Measurements from ENCODE around the gene KCNH1.

KCNH1 gene

DNA sequence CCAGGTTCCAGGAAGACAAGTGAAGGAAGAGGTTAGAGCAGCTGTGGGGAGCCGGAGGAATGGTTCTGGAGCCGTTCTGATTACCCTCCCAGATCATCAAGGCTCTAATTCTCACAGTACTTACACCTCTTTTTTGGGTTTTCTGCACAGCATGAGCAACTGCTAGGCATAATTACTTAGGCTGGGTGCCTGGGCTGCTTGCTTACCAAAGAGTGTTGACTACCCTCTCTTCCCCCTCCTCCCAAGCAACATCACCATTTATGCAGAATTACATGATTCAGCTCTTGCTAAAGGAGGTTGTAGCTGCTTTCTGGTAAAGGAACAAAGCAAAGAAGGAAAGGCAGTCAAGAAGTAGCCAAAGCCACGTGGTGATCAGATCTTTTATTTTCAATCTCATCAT lies 397.2 kb downstream of the KCNH1 start:
- Mint-ChIP-seq H3K27ac (no peak overlapping the region), H3K9me3 (peaks cover 2% of the 10 kb centered on the region), H3K4me1 (no peaks in the 10 kb centered on the region), H3K4me3 (no peak overlapping the region), H3K36me3 (peaks cover 3% of the 10 kb centered on the region), H3K27me3 (peaks cover 16% of the 10 kb centered on the region)
- DNase-seq (ENCODE audit: low spot score in 2 of 2) (no peak), ATAC-seq (ENCODE audit: low read depth) (no peak)

DNA sequence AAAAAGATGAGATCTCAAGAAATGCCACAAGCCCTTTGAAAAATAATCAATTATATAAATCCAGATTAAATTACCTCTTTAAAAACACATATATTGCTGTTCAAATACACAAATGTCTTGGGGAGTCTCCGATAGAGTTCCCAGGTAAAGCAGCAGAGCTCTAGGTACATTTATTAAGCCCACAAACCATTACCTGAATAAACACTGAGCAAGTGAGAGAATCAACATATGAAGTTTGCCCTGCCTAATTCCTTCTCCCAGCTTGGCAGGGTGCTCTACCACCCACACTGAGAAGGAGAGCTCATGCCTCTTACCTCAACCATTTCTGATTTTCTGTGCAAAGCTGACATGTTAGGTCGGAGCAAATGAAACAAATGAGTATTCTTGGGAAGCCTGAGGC lies 402.4 kb downstream of the KCNH1 start:
- Mint-ChIP-seq H3K27me3 (peaks cover 7% of the 10 kb centered on the region), H3K4me1 (no peaks in the 10 kb centered on the region), H3K4me3 (no peak overlapping the region), H3K36me3 (no peaks in the 10 kb centered on the region), H3K27ac (no peak overlapping the region), H3K9me3 (no peaks in the 10 kb centered on the region)
- DNase-seq (ENCODE audit: low spot score in 2 of 2) = no peak
- ATAC-seq (ENCODE audit: low read depth) = no peak

DNA sequence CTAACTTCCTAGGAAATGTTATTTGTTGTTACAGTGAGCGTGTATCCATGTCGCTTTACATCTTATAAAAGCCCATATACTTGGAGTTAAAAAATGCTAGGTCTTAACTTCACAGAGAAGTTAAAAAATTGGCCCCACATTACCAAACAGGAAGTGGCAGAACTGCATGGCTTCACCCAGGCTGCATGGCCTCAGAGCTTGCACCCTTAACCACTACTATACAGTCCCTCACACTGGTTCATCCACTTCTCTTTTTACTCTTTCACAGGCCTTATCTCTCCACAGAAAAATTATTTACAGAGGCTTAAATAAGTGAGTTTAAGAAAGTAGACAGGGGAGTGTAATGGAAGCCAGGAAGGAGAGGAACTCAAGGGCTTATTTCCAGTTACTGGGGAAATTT lies 402.8 kb downstream of the KCNH1 start:
- no peak overlapping the region for H3K4me3 Mint-ChIP-seq

DNA sequence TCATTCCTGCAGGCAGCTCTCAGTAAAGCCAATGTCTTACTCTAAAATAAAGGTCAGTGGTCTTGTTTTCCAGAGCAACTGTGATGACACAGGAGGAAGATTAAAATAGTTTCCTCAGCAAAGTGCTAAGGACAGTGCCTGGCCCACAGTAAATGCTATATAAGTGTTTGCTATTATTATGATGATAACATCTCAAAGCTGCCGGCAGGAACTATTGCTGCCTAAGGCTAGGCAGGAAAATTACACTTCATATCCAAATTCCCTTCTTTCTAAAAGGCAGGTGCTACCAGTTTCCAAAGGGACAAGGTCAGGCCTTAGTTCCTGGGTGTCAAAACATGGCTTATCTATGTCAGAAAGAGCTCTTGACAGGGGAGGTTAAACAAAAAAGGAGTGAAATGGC lies 403.9 kb downstream of the KCNH1 start:
- Mint-ChIP-seq H3K36me3 (no peaks in the 10 kb centered on the region), H3K27ac (no peak overlapping the region), H3K4me1 (no peaks in the 10 kb centered on the region), H3K9me3 (no peaks in the 10 kb centered on the region), H3K4me3 (no peak overlapping the region), H3K27me3 (peaks cover 3% of the 10 kb centered on the region)
- DNase-seq (ENCODE audit: low spot score in 2 of 2) (no peak), ATAC-seq (ENCODE audit: low read depth) (no peak)

More for the DNA sequence above, 402.8 kb downstream of the KCNH1 start:
- Mint-ChIP-seq H3K4me1 (no peaks in the 10 kb centered on the region), H3K27ac (no peak overlapping the region), H3K27me3 (peaks cover 7% of the 10 kb centered on the region), H3K9me3 (no peaks in the 10 kb centered on the region), H3K36me3 (no peaks in the 10 kb centered on the region)
- ATAC-seq (ENCODE audit: low read depth) (no peak), DNase-seq (ENCODE audit: low spot score in 2 of 2) (no peak)

DNA sequence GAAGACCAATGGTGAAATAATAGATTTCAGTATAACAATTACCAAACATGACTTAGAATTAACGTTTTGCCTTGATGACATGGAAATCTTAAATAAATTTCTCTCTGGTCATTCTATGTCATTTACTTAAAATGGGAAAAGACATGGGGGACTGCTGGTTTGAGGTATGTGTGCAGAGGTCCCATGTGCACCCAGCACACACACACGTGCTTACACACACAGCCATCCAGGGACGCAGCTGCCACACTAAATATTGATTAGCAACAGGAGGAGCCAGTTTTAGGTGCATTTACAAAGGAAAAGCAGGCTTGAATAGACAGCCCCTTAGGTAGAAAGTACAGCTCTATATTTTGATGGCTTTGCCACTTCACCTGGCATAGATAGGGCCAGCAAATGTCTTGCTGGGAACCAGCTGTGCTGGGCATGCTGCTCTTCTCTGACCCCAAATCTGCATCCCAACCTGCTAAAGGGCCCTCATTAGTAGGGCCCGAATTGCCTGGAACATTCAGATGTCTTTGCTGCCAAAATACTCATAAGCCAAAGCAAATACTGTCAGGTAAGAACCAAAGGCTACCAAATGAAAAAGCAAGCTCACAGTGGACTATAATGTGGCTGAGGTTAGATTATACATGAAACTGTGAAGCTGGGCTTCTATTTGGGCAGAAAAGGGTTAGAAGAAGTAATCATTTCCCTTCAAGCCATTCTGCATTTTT lies 405.4 kb downstream of the KCNH1 start:
- peaks cover 2% of the 10 kb centered on the region for H3K27me3 Mint-ChIP-seq
- H3K9me3 Mint-ChIP-seq = no peaks in the 10 kb centered on the region
- no peak overlapping the region for H3K4me3 Mint-ChIP-seq
- DNase-seq (ENCODE audit: low spot score in 2 of 2) (no peak), ATAC-seq (ENCODE audit: low read depth) (no peak)
- no peaks in the 10 kb centered on the region for H3K4me1 Mint-ChIP-seq
- no peaks in the 10 kb centered on the region for H3K36me3 Mint-ChIP-seq
- no peak overlapping the region for H3K27ac Mint-ChIP-seq

DNA sequence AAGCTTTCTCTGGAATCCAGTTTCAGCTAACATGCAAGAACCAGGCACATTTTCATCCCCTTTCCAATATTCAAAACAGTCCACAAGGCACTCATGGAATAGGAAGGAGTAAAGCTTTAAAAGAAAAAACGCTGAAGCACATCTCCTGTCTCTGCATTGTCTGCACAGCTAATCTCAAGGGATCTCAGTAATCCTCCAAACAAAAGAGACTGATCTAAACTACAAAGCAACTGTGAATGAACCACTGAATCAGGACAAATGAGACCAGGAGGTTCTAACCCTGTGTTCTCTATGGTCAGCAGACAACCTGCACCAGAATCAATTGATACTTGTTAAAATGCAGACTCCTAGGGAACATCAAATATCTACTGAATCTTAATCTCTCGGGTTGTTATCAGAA lies 406.2 kb downstream of the KCNH1 start:
- Mint-ChIP-seq H3K4me1 (no peaks in the 10 kb centered on the region), H3K4me3 (no peak overlapping the region), H3K36me3 (no peaks in the 10 kb centered on the region), H3K27me3 (peaks cover 2% of the 10 kb centered on the region), H3K27ac (no peak overlapping the region), H3K9me3 (no peaks in the 10 kb centered on the region)
- ATAC-seq (ENCODE audit: low read depth) (no peak), DNase-seq (ENCODE audit: low spot score in 2 of 2) (no peak)

DNA sequence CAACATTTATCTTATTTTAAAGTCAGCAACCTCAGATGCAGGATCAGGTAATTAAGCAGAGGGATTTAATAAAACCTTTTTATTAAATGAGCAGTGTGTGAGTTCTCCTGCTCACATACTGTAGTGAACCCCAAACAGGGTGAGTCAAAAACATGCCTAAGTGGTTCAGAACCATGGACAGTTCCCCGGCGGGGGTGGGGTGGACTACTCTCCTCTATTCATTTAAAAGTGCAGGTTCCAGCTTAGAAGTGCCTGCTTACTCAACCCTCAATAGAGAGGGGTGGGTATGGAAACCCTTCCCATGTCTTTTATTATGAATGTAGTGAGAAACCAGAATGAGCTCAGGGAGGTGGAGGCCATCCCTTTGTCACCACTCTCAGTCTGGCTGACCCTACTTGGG lies 407.3 kb downstream of the KCNH1 start:
- no peaks in the 10 kb centered on the region for H3K36me3 Mint-ChIP-seq
- DNase-seq (ENCODE audit: low spot score in 2 of 2) = peak in 1 of 2 donors; percentile 10
- no peak overlapping the region for H3K4me3 Mint-ChIP-seq
- no peaks in the 10 kb centered on the region for H3K9me3 Mint-ChIP-seq
- no peaks in the 10 kb centered on the region for H3K4me1 Mint-ChIP-seq
- H3K27me3 Mint-ChIP-seq = peaks cover 2% of the 10 kb centered on the region
- no peak for ATAC-seq (ENCODE audit: low read depth)
- H3K27ac Mint-ChIP-seq = no peak overlapping the region

DNA sequence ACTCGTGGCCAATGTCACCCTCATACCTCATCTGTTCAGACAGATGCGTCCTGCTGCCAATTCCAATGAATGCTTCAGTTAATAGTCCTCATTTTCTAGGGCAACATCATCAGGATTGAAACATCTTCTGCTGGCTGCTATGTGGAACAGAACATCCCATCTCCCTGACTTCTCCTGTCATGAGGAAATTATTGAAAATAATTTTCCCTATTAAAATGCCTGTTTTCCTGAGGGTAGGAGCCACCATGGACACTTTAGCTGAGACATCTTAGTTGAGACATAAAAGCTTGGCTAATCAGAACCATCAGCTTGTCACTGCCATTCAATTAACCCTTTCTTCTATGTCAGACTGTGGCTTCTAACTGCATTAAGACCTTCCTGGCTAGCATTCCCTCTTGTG lies 409.2 kb downstream of the KCNH1 start:
- H3K9me3 Mint-ChIP-seq = no peaks in the 10 kb centered on the region
- peaks cover 2% of the 10 kb centered on the region for H3K27me3 Mint-ChIP-seq
- DNase-seq (ENCODE audit: low spot score in 2 of 2) (no peak), ATAC-seq (ENCODE audit: low read depth) (no peak)
- no peaks in the 10 kb centered on the region for H3K4me1 Mint-ChIP-seq
- H3K27ac Mint-ChIP-seq = no peak overlapping the region
- no peak overlapping the region for H3K4me3 Mint-ChIP-seq
- no peaks in the 10 kb centered on the region for H3K36me3 Mint-ChIP-seq

DNA sequence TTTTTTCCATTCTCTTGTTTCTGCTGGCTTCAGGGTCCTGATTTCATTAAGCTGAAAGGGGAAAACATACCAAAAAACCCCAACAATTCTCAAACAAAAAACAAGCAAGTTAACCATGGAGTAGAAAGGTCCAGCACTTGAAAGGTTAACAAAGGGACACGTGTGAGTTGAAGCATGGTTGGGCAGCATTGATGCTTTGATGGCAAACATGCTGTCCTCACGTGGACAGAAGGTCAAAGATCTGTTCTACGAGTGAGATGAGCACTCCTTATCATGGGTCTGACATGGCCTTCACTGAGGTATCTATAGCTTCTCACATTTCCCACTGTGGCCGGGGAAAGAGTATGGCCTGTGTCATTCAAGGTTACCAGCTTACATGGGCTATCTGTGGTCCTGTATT lies 410.3 kb downstream of the KCNH1 start:
- no peak for ATAC-seq (ENCODE audit: low read depth)
- Mint-ChIP-seq H3K27me3 (peaks cover 2% of the 10 kb centered on the region), H3K9me3 (no peaks in the 10 kb centered on the region), H3K4me1 (no peaks in the 10 kb centered on the region), H3K27ac (no peak overlapping the region), H3K4me3 (no peak overlapping the region), H3K36me3 (no peaks in the 10 kb centered on the region)
- no peak for DNase-seq (ENCODE audit: low spot score in 2 of 2)

DNA sequence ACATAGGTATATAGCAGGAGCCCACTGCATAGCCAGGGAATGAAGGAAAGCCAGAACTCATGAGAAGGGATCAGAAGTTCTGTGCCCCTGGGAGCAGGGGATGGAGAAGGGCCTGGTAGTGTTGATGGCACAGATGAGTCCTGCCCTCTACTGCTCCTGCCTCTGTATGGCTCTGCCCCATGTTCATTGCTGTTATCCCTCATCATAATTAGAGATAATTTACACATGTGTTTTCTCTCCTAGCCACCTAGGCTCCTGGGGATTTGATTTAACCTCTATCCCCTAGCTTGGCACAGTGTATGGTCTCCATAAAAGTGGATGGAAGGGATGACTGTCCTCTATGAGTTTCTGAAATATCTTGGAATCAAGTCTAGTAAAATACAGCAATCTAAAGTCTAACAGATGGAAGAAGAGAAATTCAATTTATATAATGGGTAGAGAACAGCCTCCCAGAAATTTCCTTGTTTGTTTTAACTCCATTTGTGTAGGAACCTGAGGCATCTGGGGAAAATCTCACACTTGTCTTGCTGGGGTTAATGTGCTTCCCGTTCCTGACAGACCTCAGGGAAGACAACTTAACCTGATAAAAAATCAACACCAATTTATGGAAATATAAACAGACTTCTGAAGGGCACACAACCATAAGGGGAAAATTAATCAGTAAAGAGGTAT lies 411.4 kb downstream of the KCNH1 start:
- DNase-seq (ENCODE audit: low spot score in 2 of 2) (no peak), ATAC-seq (ENCODE audit: low read depth) (no peak)
- no peaks in the 10 kb centered on the region for H3K36me3 Mint-ChIP-seq
- H3K4me1 Mint-ChIP-seq = no peaks in the 10 kb centered on the region
- no peaks in the 10 kb centered on the region for H3K9me3 Mint-ChIP-seq
- H3K27me3 Mint-ChIP-seq = peaks cover 3% of the 10 kb centered on the region
- no peak overlapping the region for H3K4me3 Mint-ChIP-seq
- no peak overlapping the region for H3K27ac Mint-ChIP-seq

DNA sequence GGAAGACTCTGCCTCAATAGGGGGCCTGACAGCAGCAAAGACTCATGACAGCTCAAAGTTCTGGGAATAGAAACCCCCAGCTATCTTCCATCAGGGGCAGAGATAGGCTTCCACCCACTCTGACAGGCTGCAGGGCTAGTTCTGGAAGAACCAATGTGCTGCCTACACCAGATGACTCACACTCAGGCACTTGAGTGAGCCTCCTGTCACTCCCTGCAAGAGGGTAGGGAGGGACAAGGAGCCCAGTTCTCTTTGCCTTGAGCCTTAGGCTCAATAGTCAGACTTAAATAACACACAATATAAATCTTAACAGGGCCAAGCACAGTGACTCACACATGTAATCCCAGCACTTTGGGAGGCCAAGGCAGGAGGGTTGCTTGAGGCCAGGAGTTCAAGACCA lies 418.9 kb downstream of the KCNH1 start:
- ATAC-seq (ENCODE audit: low read depth) (no peak), DNase-seq (ENCODE audit: low spot score in 2 of 2) (no peak)
- H3K4me3 Mint-ChIP-seq = no peak overlapping the region
- peaks cover 9% of the 10 kb centered on the region for H3K36me3 Mint-ChIP-seq
- H3K27ac Mint-ChIP-seq = no peak overlapping the region
- no peaks in the 10 kb centered on the region for H3K4me1 Mint-ChIP-seq
- peaks cover 2% of the 10 kb centered on the region for H3K27me3 Mint-ChIP-seq
- no peaks in the 10 kb centered on the region for H3K9me3 Mint-ChIP-seq

DNA sequence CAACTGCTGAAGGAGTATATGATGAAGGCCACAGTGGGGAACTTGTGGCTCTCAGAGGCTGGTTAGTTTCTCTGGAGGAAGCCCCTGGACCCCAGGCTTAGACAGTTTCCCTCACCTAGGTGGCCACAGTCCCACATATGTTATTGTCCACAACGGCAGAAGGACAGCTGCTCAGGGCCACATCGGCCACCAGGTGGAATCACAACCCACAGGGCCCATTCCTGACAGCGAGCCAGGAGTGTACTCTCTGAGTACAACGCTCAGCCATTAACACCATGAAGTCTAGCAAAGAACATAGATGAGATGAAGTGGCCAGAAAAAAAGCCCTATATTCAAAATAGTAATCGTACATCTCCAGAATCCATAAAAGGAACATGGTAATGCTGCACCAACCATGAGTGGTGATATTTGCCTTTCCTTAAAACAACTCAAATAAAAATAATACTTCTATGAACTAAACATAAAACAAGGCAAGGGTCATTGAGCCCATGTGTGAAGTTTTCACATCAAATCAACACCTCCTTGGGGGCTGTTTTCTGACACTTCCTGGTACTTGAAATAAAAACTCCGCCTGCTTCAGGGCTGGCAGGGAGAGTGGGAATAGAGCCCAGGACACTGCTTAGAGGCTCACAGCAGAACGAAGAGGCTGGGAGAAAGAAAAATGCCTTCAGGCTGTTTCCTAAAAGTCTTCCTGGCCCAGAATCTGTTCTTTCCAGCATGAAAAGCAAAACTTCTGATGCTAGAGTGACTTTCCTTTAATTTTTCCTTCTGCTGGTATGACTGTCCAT lies 421.9 kb downstream of the KCNH1 start:
- no peak overlapping the region for H3K4me3 Mint-ChIP-seq
- H3K36me3 Mint-ChIP-seq = peaks cover 18% of the 10 kb centered on the region
- no peaks in the 10 kb centered on the region for H3K4me1 Mint-ChIP-seq
- H3K9me3 Mint-ChIP-seq = no peaks in the 10 kb centered on the region
- H3K27ac Mint-ChIP-seq = no peak overlapping the region
- DNase-seq (ENCODE audit: low spot score in 2 of 2) (no peak), ATAC-seq (ENCODE audit: low read depth) (no peak)
- H3K27me3 Mint-ChIP-seq = no peaks in the 10 kb centered on the region

DNA sequence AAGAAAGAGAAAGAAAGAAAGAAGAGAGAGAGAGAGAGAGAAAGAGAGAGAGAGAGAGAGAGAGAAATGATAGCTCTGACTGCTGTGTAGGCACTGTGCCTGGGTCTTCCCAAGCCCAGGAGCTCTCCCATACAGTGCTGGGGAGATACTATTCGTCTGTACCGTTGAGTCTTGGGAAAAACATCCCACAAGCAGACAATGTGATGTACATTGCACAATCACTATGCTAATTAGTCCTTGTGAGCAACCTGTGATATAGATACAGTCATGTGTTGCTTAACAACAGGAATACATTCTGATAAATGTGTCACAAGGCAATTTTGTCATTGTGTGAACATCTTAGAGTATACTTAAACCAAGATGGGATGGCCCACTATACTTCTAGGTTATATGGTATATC lies 424.2 kb downstream of the KCNH1 start:
- peaks cover 3% of the 10 kb centered on the region for H3K4me1 Mint-ChIP-seq
- no peak for DNase-seq (ENCODE audit: low spot score in 2 of 2)
- no peaks in the 10 kb centered on the region for H3K9me3 Mint-ChIP-seq
- no peak for ATAC-seq (ENCODE audit: low read depth)
- H3K4me3 Mint-ChIP-seq = no peak overlapping the region
- H3K27ac Mint-ChIP-seq = no peak overlapping the region
- peaks cover 20% of the 10 kb centered on the region for H3K36me3 Mint-ChIP-seq
- no peaks in the 10 kb centered on the region for H3K27me3 Mint-ChIP-seq
